ENCODE data around the gene CCL4. TPM values are rescaled to one million over a fixed set of nuclear protein-coding genes. Genes with fewer than 3 reads are reported as not detected.
"Not testable (repeated sequence)": the region's sequence is repeated elsewhere in the genome, so short reads cannot be mapped to it uniquely, and the experiment has no call there.

CCL4 gene
- 10 to 100 TPM in 1 of 3 donors, 1 to 10 TPM in 2; 2.6 to 12.0 (median 5.2) TPM for total RNA-seq

- H3K27ac ChIP-seq; H3K4me1 ChIP-seq; H3K9me3 ChIP-seq; H3K4me3 ChIP-seq; H3K36me3 ChIP-seq; DNase-seq (ENCODE audit: low spot score in 2 of 2); intact Hi-C loops (cut with DNase I; ENCODE audit: low total_unique reads); H3K27me3 ChIP-seq: not testable (repeated sequence)
Observed at GRCh38 chr17:36103401-36103975, at the start of gene CCL4. TSS of gene CCL4 (plus strand) at chr17:36103827. CDS start at chr17:36103906, 79 bp downstream.

DNA sequence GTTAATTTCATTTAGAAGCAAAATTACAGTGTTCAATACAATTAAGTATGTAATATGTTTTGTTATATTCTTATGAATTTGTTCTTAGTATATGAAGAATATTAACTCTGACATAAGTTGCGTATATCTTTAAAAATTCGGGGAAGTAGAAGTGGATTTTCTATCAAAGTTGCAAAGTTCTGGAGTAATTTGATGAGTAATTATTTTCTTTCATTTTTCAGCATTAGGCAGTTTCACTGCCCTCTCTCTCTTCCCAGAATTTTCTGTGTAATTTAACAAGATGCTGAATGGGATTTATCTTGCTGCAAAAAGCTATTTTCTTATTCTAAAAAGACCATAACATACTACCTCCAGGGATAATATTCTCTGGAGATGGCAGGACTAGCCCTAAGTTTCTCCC lies 48.5 kb upstream of the CCL4 start:
- no peak overlapping the region for H3K4me3 ChIP-seq
- peaks cover 0 to 2% of the 10 kb centered on the region in 2 donors for H3K9me3 ChIP-seq
- no peak overlapping the region for H3K27ac ChIP-seq
- intact Hi-C loops (cut with DNase I; ENCODE audit: low total_unique reads) = no loop called here
- no peaks in the 10 kb centered on the region for H3K27me3 ChIP-seq
- no peak for TF ChIP-seq POLR2AphosphoS5 (IDR thresholded peaks at IDR 0.05)
- TF ChIP-seq, protein P1, sequence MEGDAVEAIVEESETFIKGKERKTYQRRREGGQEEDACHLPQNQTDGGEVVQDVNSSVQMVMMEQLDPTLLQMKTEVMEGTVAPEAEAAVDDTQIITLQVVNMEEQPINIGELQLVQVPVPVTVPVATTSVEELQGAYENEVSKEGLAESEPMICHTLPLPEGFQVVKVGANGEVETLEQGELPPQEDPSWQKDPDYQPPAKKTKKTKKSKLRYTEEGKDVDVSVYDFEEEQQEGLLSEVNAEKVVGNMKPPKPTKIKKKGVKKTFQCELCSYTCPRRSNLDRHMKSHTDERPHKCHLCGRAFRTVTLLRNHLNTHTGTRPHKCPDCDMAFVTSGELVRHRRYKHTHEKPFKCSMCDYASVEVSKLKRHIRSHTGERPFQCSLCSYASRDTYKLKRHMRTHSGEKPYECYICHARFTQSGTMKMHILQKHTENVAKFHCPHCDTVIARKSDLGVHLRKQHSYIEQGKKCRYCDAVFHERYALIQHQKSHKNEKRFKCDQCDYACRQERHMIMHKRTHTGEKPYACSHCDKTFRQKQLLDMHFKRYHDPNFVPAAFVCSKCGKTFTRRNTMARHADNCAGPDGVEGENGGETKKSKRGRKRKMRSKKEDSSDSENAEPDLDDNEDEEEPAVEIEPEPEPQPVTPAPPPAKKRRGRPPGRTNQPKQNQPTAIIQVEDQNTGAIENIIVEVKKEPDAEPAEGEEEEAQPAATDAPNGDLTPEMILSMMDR (IDR thresholded peaks at IDR 0.05) = no peak
- no peak for TF ChIP-seq POLR2A (IDR thresholded peaks at IDR 0.05)
- no peaks in the 10 kb centered on the region for H3K4me1 ChIP-seq
- DNase-seq (ENCODE audit: low spot score in 2 of 2) = no peak
- no peaks in the 10 kb centered on the region for H3K36me3 ChIP-seq

GRCh38 chr17:36055921-36056520 lies 47.6 kb upstream of the CCL4 start:
- Histone ChIP-seq H3K4me3 (no peak overlapping the region), H3K27me3 (no peaks in the 10 kb centered on the region), H3K36me3 (no peaks in the 10 kb centered on the region), H3K27ac (no peak overlapping the region), H3K4me1 (no peaks in the 10 kb centered on the region), H3K9me3 (no peaks in the 10 kb centered on the region)
- intact Hi-C loops (cut with DNase I; ENCODE audit: low total_unique reads) = no loop called here
- DNase-seq (ENCODE audit: low spot score in 2 of 2) = no peak
- TF ChIP-seq, protein P1 (IDR thresholded peaks at IDR 0.05) = no peak
- TF ChIP-seq POLR2AphosphoS5 (IDR thresholded peaks at IDR 0.05) = no peak
- TF ChIP-seq POLR2A (IDR thresholded peaks at IDR 0.05) = no peak

DNA sequence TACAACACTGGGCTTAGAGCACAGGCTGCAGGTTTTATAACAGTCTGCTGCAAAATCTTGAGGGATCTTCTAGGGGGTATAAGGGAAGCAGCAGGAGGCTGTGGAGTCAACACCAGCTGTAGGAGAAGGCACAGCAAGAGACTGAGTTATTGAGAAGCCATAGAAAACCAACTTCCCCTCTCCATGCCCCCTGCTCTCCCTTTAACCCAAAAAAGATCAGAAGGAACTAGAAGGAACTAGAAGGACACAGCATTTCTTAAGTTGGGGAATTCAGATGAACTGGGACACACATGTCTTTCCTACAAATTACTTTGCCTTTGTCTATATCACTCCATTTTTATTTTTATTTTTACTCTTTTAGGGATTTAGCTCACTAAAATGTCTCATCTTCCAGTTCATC lies 45.7 kb upstream of the CCL4 start:
- Histone ChIP-seq H3K36me3 (no peaks in the 10 kb centered on the region), H3K4me1 (no peaks in the 10 kb centered on the region), H3K9me3 (no peaks in the 10 kb centered on the region), H3K27me3 (no peaks in the 10 kb centered on the region), H3K27ac (no peak overlapping the region), H3K4me3 (no peak overlapping the region)
- intact Hi-C loops (cut with DNase I; ENCODE audit: low total_unique reads) = no loop called here
- TF ChIP-seq POLR2A (IDR thresholded peaks at IDR 0.05) (no peak), POLR2AphosphoS5 (IDR thresholded peaks at IDR 0.05) (no peak)
- TF ChIP-seq, protein P1 (IDR thresholded peaks at IDR 0.05) = no peak
- no peak for DNase-seq (ENCODE audit: low spot score in 2 of 2)

DNA sequence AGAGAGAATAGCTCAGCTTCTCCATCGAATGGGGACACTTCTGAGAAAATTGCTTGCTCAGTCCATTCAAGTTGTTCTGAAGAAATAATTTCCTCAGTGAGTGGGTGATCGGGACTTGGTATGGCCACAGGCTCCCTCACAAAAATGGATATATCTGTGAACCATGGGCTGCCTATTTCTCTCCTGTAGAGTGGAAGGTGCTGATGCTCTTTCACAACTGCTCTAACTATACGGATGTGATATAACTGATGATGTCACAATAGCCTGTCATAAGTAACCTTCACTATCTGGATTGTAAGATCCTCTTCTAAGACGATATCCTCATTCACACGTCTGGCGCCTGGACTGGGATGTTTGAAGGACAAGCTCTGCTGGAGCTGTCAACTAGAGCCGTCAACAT lies 44.2 kb upstream of the CCL4 start:
- no peaks in the 10 kb centered on the region for H3K27me3 ChIP-seq
- H3K36me3 ChIP-seq = no peaks in the 10 kb centered on the region
- TF ChIP-seq, protein P1 (IDR thresholded peaks at IDR 0.05) = no peak
- TF ChIP-seq POLR2AphosphoS5 (IDR thresholded peaks at IDR 0.05) (no peak), POLR2A (IDR thresholded peaks at IDR 0.05) (no peak)
- intact Hi-C loops (cut with DNase I; ENCODE audit: low total_unique reads) = no loop called here
- no peak overlapping the region for H3K4me3 ChIP-seq
- H3K9me3 ChIP-seq = no peaks in the 10 kb centered on the region
- no peak overlapping the region for H3K27ac ChIP-seq
- no peak for DNase-seq (ENCODE audit: low spot score in 2 of 2)
- H3K4me1 ChIP-seq = no peaks in the 10 kb centered on the region
